Mesendoderm (in vitro differentiated cells): Measurements from ENCODE around the gene ALPL.

ENCODE experiments used
- DNase-seq: peaks from one replicate; pipeline ENCODE4 v3.0.0; 2013
- H2AK5ac ChIP-seq: 2 replicates; pipeline ENCODE4 v1.6.1; 2013; ENCODE audit warnings: low read length, inconsistent platforms
- H2BK120ac ChIP-seq: 2 replicates; pipeline ENCODE4 v1.6.1; 2013; ENCODE audit warnings: low read depth, mild to moderate bottlenecking, low read length, moderate library complexity, mixed read lengths
- H2BK15ac ChIP-seq: replicated peaks from 2 replicates; pipeline ENCODE4 v1.6.1; 2013; ENCODE audit warnings: low read depth, mild to moderate bottlenecking, moderate library complexity
- H2BK5ac ChIP-seq: 2 replicates; pipeline ENCODE4 v1.6.1; 2013; ENCODE audit warnings: low read length, inconsistent platforms
- H3K18ac ChIP-seq: 2 replicates; pipeline ENCODE4 v1.6.1; 2013; ENCODE audit warnings: mild to moderate bottlenecking, low read length, mixed read lengths
- H3K23ac ChIP-seq: one replicate; pipeline ENCODE4 v1.6.1; 2013; ENCODE audit warnings: low read length
- H3K27ac ChIP-seq: 2 replicates; pipeline ENCODE4 v1.5.1; 2013; ENCODE audit warnings: low read depth, mild to moderate bottlenecking, inconsistent platforms, low read length, moderate library complexity
- H3K27me3 ChIP-seq: 2 replicates; pipeline ENCODE4 v1.6.1; 2013; ENCODE audit warnings: low read length, control low read depth, mild to moderate bottlenecking, inconsistent platforms; ENCODE audit not compliant: insufficient read depth, poor library complexity
- H3K36me3 ChIP-seq: 2 replicates; pipeline ENCODE4 v1.6.1; 2013; ENCODE audit warnings: low read length, inconsistent platforms; ENCODE audit not compliant: control insufficient read depth, insufficient read depth
- H3K4ac ChIP-seq: one replicate; pipeline ENCODE4 v1.6.1; 2013; ENCODE audit warnings: low read depth, mild to moderate bottlenecking, low read length, moderate library complexity
- H3K4me1 ChIP-seq: 2 replicates; pipeline ENCODE4 v1.6.1; 2013; ENCODE audit warnings: low read depth, low read length, inconsistent platforms; ENCODE audit not compliant: control insufficient read depth
- H3K4me2 ChIP-seq: 2 replicates; pipeline ENCODE4 v1.6.1; 2013; ENCODE audit warnings: low read length
- H3K4me3 ChIP-seq: 2 replicates; pipeline ENCODE4 v1.5.1; 2013; ENCODE audit warnings: mild to moderate bottlenecking, low read length
- H3K56ac ChIP-seq: one replicate; pipeline ENCODE4 v1.6.1; 2013; ENCODE audit warnings: low read length
- H3K79me1 ChIP-seq: 2 replicates; pipeline ENCODE4 v1.6.1; 2013; ENCODE audit warnings: low read length, inconsistent platforms
- H3K79me2 ChIP-seq: 2 replicates; pipeline ENCODE4 v1.6.1; 2013; ENCODE audit warnings: mild to moderate bottlenecking, low read length; ENCODE audit not compliant: control insufficient read depth, insufficient read depth
- H3K9ac ChIP-seq: 2 replicates; pipeline ENCODE4 v1.6.1; 2013; ENCODE audit warnings: low read length, inconsistent platforms
- H4K5ac ChIP-seq: one replicate; pipeline ENCODE4 v1.6.1; 2013; ENCODE audit warnings: low read length
- H4K8ac ChIP-seq: one replicate; pipeline ENCODE4 v1.6.1; 2013; ENCODE audit warnings: low read depth, mild to moderate bottlenecking, control low read depth, low read length, moderate library complexity
- WGBS: extraction: QIAGEN DNeasy Blood & Tissue Kit; methylation state at CpG from one replicate; pipeline ENCODE4 v1.1.7; 2013; ENCODE audit warnings: low lambda C conversion rate, missing lambda C conversion rate; ENCODE audit not compliant: insufficient coverage; ENCODE audit errors: extremely low coverage; 5-methylcytosine and 5-hydroxymethylcytosine counted together

The ALPL gene

DNA sequence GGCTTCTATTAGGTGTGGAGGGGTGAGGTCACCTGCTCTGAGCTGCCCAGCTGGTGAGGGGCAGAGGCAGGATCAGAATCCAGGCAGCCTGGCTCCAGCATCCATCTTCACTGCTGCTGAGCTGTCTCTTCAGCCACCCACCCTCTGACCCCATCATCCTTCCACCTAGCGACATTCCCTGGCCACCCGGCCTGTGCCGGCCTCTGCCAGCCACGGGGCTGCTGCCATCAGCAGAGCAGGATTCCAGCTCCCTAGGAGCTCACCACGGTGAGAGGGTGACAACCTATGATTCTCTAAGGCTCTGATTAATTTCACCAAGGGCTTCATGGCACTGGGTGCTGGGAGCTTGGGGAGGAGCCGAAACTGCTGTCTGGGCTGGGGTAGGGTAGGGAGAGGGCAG, 32.1 kb downstream of the ALPL start:
- no peaks in the 10 kb centered on the region for H3K36me3 ChIP-seq
- no peak overlapping the region for H3K27ac ChIP-seq
- H3K27me3 ChIP-seq, result no peaks in the 10 kb centered on the region
- WGBS, result no CpG with 5 or more reads among the region's 6 CpGs
- H3K4me1 ChIP-seq, result no peaks in the 10 kb centered on the region
- no peak overlapping the region for H3K4me3 ChIP-seq
- H2BK15ac ChIP-seq, result no peak overlapping the region
- peaks cover 13% of the 10 kb centered on the region for H3K79me1 ChIP-seq
- H3K9ac ChIP-seq, result no peak overlapping the region
- H3K79me2 ChIP-seq, result peaks cover under 1% of the 10 kb centered on the region
- H4K8ac ChIP-seq, result no peak overlapping the region
- no peak overlapping the region for H3K56ac ChIP-seq
- H3K4me2 ChIP-seq, result no peak overlapping the region
- no peak for DNase-seq
- H2BK120ac ChIP-seq, result no peak overlapping the region
- H3K18ac ChIP-seq, result no peak overlapping the region
- H2BK5ac ChIP-seq, result no peak overlapping the region
- no peak overlapping the region for H3K4ac ChIP-seq
- no peak overlapping the region for H2AK5ac ChIP-seq
- H4K5ac ChIP-seq, result no peak overlapping the region
- no peak overlapping the region for H3K23ac ChIP-seq

DNA sequence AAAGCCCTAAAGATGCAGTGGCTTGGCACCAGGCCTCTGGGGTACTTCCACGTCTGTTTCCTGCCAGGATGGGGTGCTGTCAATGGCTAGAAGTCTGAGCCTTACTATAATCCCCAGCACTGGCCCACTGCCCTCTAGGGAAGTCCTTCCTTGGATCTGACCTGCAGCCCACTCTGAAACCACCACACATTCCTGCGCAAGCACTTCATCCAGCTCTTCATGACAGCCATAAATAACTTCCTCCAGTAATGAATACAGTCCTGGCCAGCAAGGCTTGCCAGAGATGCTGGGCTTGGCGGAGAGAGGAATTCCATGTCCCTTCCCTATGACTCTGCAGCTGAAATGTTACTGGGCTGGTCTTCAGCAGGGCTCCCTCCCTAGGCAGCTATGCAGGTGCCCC, 32.6 kb downstream of the ALPL start:
- peaks cover 13% of the 10 kb centered on the region for H3K79me1 ChIP-seq
- no peak overlapping the region for H2BK120ac ChIP-seq
- H2AK5ac ChIP-seq, result no peak overlapping the region
- no peak overlapping the region for H3K4me3 ChIP-seq
- H3K4me2 ChIP-seq, result no peak overlapping the region
- no peak overlapping the region for H4K8ac ChIP-seq
- H3K79me2 ChIP-seq, result no peaks in the 10 kb centered on the region
- no peak overlapping the region for H3K4ac ChIP-seq
- no peak overlapping the region for H3K23ac ChIP-seq
- H2BK5ac ChIP-seq, result no peak overlapping the region
- no peak overlapping the region for H3K27ac ChIP-seq
- no peak overlapping the region for H3K56ac ChIP-seq
- H3K36me3 ChIP-seq, result no peaks in the 10 kb centered on the region
- no peaks in the 10 kb centered on the region for H3K4me1 ChIP-seq
- H3K27me3 ChIP-seq, result no peaks in the 10 kb centered on the region
- no peak overlapping the region for H2BK15ac ChIP-seq
- no peak overlapping the region for H4K5ac ChIP-seq
- H3K9ac ChIP-seq, result no peak overlapping the region
- no CpG with 5 or more reads among the region's 3 CpGs for WGBS
- DNase-seq, result no peak
- no peak overlapping the region for H3K18ac ChIP-seq

DNA sequence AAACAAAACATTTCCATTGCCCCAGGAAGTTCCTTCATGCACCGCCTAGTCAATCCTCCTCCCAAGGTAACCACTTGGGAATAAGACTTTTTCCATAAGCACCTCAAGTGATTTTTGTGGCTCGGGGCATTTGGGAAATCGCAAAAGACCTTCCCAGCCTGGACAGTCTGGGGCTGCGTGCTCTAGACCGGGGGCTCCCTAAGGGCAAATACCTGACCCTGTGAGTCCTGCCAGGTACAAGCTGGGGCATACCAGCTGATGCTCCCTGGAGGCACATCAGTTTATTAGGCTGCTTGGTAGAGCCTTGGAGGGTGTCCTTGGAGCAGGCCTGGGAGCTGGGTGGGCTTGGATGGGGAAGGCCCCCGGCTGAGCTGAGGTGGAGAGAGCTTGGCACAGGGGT, 34.4 kb downstream of the ALPL start:
- Histone ChIP-seq H3K56ac (no peak overlapping the region), H3K4ac (no peak overlapping the region), H4K8ac (no peak overlapping the region), H3K27me3 (no peaks in the 10 kb centered on the region), H3K79me1 (peaks cover 13% of the 10 kb centered on the region), H2BK120ac (no peak overlapping the region), H3K4me2 (no peak overlapping the region), H3K18ac (no peak overlapping the region), H3K23ac (peak overlapping the region; percentile 4), H3K4me1 (no peaks in the 10 kb centered on the region), H2BK15ac (no peak overlapping the region), H3K4me3 (no peak overlapping the region), H4K5ac (no peak overlapping the region), H2AK5ac (no peak overlapping the region), H3K27ac (no peak overlapping the region), H2BK5ac (no peak overlapping the region), H3K36me3 (no peaks in the 10 kb centered on the region), H3K9ac (no peak overlapping the region), H3K79me2 (no peaks in the 10 kb centered on the region)
- no CpG with 5 or more reads among the region's 6 CpGs for WGBS
- peak; percentile 50 for DNase-seq

DNA sequence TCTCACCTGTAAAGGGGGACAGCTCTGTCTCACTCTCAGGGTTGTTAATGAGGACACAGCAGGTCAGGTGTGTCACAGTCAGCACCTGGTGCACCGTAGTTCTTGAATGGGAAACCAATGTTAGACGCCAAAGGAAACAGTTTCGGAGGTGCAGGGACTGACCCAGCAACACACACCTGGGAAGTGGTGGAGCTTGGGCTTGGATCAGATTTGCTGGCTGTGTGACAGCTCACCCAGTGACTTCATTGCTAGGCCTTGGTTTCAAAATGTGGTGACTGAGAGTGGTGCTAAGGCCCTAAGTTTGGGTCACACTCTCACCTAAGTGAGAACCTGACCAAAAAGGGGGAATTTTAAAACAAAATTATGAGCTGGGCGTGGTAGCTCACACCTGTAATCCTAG, 34.9 kb downstream of the ALPL start:
- no peak overlapping the region for H3K4me3 ChIP-seq
- no CpG with 5 or more reads among the region's 4 CpGs for WGBS

DNA sequence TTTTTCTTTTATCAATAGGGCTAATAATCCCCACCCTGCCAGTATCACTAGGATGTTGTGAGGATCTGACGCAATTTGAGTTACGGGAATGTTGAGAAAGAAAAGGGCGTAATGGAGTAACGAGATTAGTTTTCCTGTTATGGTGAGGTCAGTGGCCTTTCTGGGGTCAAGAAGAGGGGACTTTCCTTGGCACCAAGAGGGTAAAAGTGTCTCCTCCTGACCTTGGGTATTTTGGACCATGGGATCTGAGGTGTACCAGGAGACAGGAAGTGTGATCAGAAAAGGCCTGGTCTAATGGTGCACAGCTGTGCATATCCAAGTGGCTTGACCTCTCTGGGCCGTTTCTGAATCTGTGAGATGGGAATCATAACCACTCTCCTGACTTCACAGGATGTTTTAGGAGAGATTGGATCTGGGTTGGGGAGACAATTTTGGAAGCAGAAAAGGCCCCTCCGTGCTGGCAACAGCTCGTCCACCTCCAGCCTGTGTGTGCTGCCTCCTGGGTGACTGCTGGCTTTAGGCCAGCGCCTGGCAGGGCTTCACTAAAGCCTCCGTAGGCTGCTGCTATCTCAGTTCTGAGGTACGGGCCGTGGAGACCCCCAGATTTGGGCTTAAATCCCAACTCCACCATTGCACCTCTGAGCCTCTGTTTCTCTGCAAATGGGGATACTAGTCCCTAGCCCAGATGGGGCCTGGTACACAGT, 37.1 kb downstream of the ALPL start:
- H3K79me1 ChIP-seq, result peaks cover 5% of the 10 kb centered on the region
- no peaks in the 10 kb centered on the region for H3K36me3 ChIP-seq
- DNase-seq, result no peak
- no peak overlapping the region for H3K27ac ChIP-seq
- WGBS, result 100% methylated on average over 4 of the region's 11 CpGs
- H3K23ac ChIP-seq, result no peak overlapping the region
- H3K9ac ChIP-seq, result no peak overlapping the region
- H3K4me1 ChIP-seq, result no peaks in the 10 kb centered on the region
- no peak overlapping the region for H2BK120ac ChIP-seq
- H3K56ac ChIP-seq, result no peak overlapping the region
- no peak overlapping the region for H4K8ac ChIP-seq
- H3K27me3 ChIP-seq, result no peaks in the 10 kb centered on the region
- no peak overlapping the region for H3K4me2 ChIP-seq
- no peak overlapping the region for H3K4ac ChIP-seq
- H4K5ac ChIP-seq, result no peak overlapping the region
- no peak overlapping the region for H3K4me3 ChIP-seq
- no peak overlapping the region for H2AK5ac ChIP-seq
- H3K18ac ChIP-seq, result no peak overlapping the region
- no peak overlapping the region for H2BK15ac ChIP-seq
- no peak overlapping the region for H2BK5ac ChIP-seq
- no peaks in the 10 kb centered on the region for H3K79me2 ChIP-seq

More for the DNA sequence above, 34.9 kb downstream of the ALPL start:
- Histone ChIP-seq H3K79me1 (peaks cover 11% of the 10 kb centered on the region), H3K79me2 (no peaks in the 10 kb centered on the region), H2BK5ac (no peak overlapping the region), H3K27ac (no peak overlapping the region), H3K27me3 (no peaks in the 10 kb centered on the region), H2AK5ac (no peak overlapping the region), H4K5ac (no peak overlapping the region), H3K23ac (no peak overlapping the region), H3K4me1 (no peaks in the 10 kb centered on the region), H3K4me2 (no peak overlapping the region), H2BK15ac (no peak overlapping the region), H3K56ac (no peak overlapping the region), H3K18ac (no peak overlapping the region), H4K8ac (no peak overlapping the region), H3K9ac (no peak overlapping the region), H3K36me3 (no peaks in the 10 kb centered on the region), H3K4ac (no peak overlapping the region), H2BK120ac (no peak overlapping the region)
- DNase-seq, result no peak

DNA sequence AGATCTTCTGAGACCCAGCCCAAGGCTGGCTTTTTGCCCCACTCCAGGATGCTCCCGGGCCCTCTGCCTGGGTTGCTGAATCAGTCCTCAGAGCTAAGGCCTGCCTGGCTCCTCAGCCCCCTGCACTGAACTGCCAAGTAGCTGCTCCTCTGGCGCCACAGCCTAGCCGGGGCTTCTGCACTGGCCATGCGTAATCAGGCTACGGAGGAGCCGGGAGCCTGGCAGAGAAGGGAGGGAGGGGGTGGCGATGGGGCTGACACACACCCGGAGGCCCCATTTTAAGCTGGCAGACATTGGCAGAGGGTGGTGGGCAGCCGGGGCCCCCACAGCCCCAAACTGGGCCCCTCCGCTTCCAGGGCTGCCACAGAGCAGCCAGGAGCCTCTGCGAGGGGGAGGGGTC, 38.7 kb downstream of the ALPL start:
- Histone ChIP-seq H3K27ac (no peak overlapping the region), H4K8ac (no peak overlapping the region), H3K4me2 (no peak overlapping the region), H3K4ac (no peak overlapping the region), H3K4me3 (no peak overlapping the region), H3K79me2 (no peaks in the 10 kb centered on the region), H2BK15ac (no peak overlapping the region), H3K79me1 (peaks cover 5% of the 10 kb centered on the region), H3K18ac (no peak overlapping the region), H3K56ac (no peak overlapping the region), H2BK120ac (no peak overlapping the region), H2AK5ac (no peak overlapping the region), H2BK5ac (no peak overlapping the region), H4K5ac (no peak overlapping the region), H3K23ac (no peak overlapping the region), H3K9ac (no peak overlapping the region), H3K36me3 (no peaks in the 10 kb centered on the region), H3K4me1 (peaks cover 2% of the 10 kb centered on the region), H3K27me3 (no peaks in the 10 kb centered on the region)
- no peak for DNase-seq
- no CpG with 5 or more reads among the region's 11 CpGs for WGBS
